Astrocyte of the cerebellum (primary cell): ENCODE results near the gene MEGF11.

Experiments
- DNase-seq: peaks from one replicate; pipeline ENCODE4 v3.0.0-alpha.2; 2011; ENCODE audit warnings: low read depth
- H3K4me3 ChIP-seq: 2 replicates; pipeline ENCODE4 v1.5.1; 2011; ENCODE audit warnings: mild to moderate bottlenecking, low read depth, low read length, moderate library complexity
- in situ Hi-C: cut with HindIII; loops from 2 replicates; pipeline ENCODE4 v1.10.0; 2017; ENCODE audit warnings: low sequenced_read_pairs
- TF ChIP-seq, protein P1 (sequence below): IDR thresholded peaks from 2 replicates; pipeline ENCODE4 v1.5.1; 2012; ENCODE audit warnings: low read length, low read depth, moderate library complexity, mild to moderate bottlenecking; ENCODE audit errors: missing control alignments

MEGF11 gene

DNA sequence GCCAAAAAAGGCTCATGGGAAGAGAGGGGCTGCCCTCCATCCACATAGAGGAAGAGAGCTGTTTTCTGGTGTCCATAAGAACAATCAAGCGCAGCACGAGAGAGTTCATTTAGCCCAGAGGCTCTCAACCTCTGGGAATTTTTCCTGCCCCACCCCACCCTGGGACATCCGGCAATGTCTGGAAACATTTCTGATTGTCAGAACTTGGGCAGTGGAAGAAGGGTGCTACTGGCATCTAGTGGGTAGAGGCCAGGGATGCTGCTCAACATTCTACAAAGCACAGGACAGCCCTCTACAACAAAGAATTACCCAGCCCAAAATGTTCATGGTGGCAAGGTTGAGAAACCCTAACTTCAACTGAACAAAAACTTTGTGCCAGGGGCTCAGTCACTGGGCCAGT lies 291.4 kb downstream of the MEGF11 start:
- in situ Hi-C loops, result no loop called here

DNA sequence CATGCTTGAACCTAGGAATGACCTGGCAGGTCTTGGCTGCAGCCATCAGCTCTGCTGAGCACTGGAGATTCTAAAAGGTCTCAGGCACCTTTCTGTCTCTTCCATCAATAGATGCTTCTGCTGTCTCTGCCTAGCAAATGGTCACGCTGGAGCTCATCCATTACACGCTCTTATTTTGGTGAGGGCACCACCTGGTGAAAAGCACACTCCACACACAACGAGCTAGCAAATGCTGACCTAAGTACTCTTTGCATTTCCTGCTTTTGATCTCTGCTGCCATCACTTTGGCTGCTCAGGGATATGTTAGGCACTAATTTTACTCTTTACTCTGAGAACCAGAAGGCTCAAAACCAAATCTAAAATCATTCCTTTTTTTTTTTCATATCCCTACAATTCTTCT lies 293.0 kb downstream of the MEGF11 start:
- no peak for DNase-seq
- TF ChIP-seq, protein P1, sequence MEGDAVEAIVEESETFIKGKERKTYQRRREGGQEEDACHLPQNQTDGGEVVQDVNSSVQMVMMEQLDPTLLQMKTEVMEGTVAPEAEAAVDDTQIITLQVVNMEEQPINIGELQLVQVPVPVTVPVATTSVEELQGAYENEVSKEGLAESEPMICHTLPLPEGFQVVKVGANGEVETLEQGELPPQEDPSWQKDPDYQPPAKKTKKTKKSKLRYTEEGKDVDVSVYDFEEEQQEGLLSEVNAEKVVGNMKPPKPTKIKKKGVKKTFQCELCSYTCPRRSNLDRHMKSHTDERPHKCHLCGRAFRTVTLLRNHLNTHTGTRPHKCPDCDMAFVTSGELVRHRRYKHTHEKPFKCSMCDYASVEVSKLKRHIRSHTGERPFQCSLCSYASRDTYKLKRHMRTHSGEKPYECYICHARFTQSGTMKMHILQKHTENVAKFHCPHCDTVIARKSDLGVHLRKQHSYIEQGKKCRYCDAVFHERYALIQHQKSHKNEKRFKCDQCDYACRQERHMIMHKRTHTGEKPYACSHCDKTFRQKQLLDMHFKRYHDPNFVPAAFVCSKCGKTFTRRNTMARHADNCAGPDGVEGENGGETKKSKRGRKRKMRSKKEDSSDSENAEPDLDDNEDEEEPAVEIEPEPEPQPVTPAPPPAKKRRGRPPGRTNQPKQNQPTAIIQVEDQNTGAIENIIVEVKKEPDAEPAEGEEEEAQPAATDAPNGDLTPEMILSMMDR, result no peak
- in situ Hi-C loops, result no loop called here
- H3K4me3 ChIP-seq, result no peak overlapping the region

More for the DNA sequence above, 291.4 kb downstream of the MEGF11 start:
- TF ChIP-seq, protein P1, result no peak
- no peak for DNase-seq
- no peak overlapping the region for H3K4me3 ChIP-seq

DNA sequence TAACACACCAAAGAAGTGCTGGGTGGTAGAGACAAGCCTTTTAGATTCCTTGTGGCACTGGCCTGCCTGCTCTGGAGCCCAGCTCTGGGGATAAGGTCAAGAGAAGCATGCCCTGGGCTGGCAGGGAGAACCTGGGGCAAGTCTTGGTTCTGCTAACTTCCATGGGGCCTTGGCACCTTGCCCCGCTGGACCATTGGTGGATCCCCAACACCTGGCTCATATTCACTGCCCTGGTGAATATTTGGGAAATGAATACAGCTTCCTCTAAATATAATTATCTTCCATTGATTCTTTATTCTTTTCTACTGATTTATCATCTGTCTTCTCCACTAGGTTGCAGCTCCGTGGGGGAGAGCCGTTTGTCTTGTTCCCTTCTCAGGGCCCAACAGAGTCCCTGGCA lies 294.7 kb downstream of the MEGF11 start:
- TF ChIP-seq, protein P1, result no peak
- no peak overlapping the region for H3K4me3 ChIP-seq
- in situ Hi-C loops, result no loop called here
- no peak for DNase-seq

DNA sequence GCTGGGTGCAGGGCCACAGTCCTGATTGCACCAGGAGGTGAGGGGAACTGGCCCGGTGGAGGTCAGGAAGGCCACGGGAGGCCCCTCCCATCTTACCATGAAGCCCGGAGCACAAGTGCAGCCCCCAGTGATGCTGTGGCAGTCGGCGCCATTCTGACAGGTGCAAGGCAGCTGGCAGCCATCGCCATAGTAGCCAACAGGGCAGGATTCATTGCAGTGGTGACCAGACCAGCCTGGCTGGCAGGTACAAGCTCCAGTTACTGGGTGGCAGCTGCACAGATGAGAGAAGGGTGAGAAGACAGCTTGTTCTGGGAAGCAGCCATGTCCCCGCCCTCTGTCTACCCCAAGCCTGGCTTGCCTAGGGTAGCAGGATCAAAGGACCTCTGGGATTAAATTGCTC lies 296.1 kb downstream of the MEGF11 start:
- in situ Hi-C loops, result no loop called here
- DNase-seq, result no peak
- TF ChIP-seq, protein P1, result no peak
- H3K4me3 ChIP-seq, result no peak overlapping the region

DNA sequence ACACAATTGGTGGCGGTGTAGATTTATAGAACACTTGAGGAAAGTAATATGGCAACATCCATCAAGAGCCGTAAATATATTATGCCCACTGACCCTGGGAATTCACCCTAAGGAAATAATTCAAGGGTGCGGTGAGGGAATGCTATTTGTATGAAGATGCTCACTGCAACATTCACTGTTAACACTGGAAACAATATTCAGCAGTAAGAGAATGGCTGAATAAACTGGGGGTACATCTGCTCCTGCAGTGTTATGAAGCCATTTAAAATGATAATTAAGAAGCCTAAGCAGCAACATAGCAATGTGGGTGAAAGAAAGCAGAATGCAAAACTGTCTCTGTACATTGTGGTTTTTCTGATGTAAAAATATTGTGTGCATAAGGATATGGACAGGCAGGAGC lies 296.7 kb downstream of the MEGF11 start:
- TF ChIP-seq, protein P1, result no peak
- DNase-seq, result no peak
- in situ Hi-C loops, result no loop called here
- no peak overlapping the region for H3K4me3 ChIP-seq

DNA sequence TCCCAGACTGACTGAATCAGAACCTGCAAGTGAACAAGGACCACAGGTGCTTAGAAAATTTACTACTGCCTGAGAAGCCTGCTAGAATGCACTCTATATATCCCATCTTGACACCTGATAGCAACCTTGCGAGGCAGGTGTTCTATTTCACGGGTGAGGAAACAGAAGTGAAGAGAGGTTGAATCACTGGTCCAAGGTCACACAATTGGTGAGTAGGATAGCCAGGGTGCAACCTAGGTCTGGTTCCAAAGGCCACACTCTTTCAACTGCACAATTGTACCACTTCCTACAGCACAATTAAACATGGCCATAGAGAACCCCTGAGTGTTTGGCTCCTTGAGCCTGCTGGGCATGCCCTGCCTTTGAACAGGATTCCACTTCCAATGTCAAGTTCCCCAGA lies 297.2 kb downstream of the MEGF11 start:
- H3K4me3 ChIP-seq, result no peak overlapping the region
- TF ChIP-seq, protein P1, result no peak
- in situ Hi-C loops, result no loop called here
- no peak for DNase-seq

DNA sequence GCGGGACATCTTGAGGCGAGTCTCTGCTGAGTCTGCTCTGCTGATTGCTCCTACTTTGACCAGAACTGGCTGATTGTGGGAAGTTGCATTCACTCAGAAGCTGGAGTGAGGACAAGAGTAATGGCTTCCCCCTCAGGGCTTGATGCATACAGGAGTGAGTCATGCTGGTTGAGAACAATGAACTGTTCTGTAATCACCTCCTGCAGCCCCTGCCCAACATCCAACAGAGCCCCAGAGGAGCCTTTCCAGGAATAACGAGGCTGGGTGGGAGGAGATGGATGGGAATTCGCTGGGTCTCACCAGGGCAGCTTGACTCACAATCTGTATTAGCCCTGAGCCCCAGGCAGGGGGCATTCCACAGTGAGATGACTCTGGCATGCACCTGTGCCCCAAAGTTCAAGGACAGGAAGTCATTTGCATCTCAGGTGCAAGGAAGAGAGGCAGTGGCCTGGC lies 299.2 kb downstream of the MEGF11 start:
- H3K4me3 ChIP-seq, result no peak overlapping the region
- in situ Hi-C loops, result no loop called here
- DNase-seq, result peak; percentile 85
- TF ChIP-seq, protein P1, result peak; percentile 8
